Hematopoietic multipotent progenitor cell treated with erythropoietin and hydrocortisone succinate and interleukin-3 and kit ligand, for 8 days (in vitro differentiated cells): ENCODE results near the gene MS4A18.

Source experiments
- DNase-seq: peaks from one replicate; pipeline ENCODE4 v3.0.0-alpha.2; 2015

The MS4A18 gene

GRCh38 chr11:60769273-60769672 lies 44.8 kb downstream of the MS4A18 start:
- no peak for DNase-seq

- no peak for DNase-seq
Measured at GRCh38 chr11:60769811-60770210, 45.3 kb downstream of the MS4A18 start.

GRCh38 chr11:60771146-60771545 lies 46.6 kb downstream of the MS4A18 start:
- no peak for DNase-seq

GRCh38 chr11:60771879-60772525 lies 47.5 kb downstream of the MS4A18 start:
- DNase-seq = no peak

GRCh38 chr11:60772666-60773065 lies 48.1 kb downstream of the MS4A18 start:
- DNase-seq = no peak

GRCh38 chr11:60774726-60775125 lies 50.2 kb downstream of the MS4A18 start:
- no peak for DNase-seq

- peak; percentile 82 for DNase-seq
Measured at GRCh38 chr11:60775420-60775961, 51.0 kb downstream of the MS4A18 start.

GRCh38 chr11:60776167-60776566 lies 51.6 kb downstream of the MS4A18 start:
- no peak for DNase-seq

- DNase-seq = no peak
Measured at GRCh38 chr11:60777106-60777505, 52.6 kb downstream of the MS4A18 start.

- DNase-seq = no peak
Measured at GRCh38 chr11:60777572-60777971, 53.1 kb downstream of the MS4A18 start.

- no peak for DNase-seq
Measured at GRCh38 chr11:60780065-60780464, 55.5 kb downstream of the MS4A18 start.

- no peak for DNase-seq
Measured at GRCh38 chr11:60780774-60781173, 56.3 kb downstream of the MS4A18 start.

- DNase-seq = no peak
Measured at GRCh38 chr11:60781286-60781980, 56.9 kb downstream of the MS4A18 start.

- DNase-seq = no peak
Measured at GRCh38 chr11:60781981-60782316, 57.4 kb downstream of the MS4A18 start.

- DNase-seq = no peak
Measured at GRCh38 chr11:60782393-60783140, 58.0 kb downstream of the MS4A18 start.

- no peak for DNase-seq
Measured at GRCh38 chr11:60783141-60783484, 58.6 kb downstream of the MS4A18 start.

- DNase-seq = no peak
Measured at GRCh38 chr11:60783911-60784310, 59.4 kb downstream of the MS4A18 start.

GRCh38 chr11:60785136-60785535 lies 60.6 kb downstream of the MS4A18 start, which contains the start of gene MS4A10:
Gene MS4A10, plus strand, starts transcription at chr11:60785333. Its CDS starts 5,003 bp downstream, at chr11:60790336.
- no peak for DNase-seq

- DNase-seq = no peak
Measured at GRCh38 chr11:60785806-60786361, 61.4 kb downstream of the MS4A18 start.

GRCh38 chr11:60786811-60787567 lies 62.5 kb downstream of the MS4A18 start:
- DNase-seq = no peak

- DNase-seq = peak; percentile 20
Measured at GRCh38 chr11:60788401-60789125, 64.0 kb downstream of the MS4A18 start.

GRCh38 chr11:60790726-60791125 lies 66.2 kb downstream of the MS4A18 start:
- DNase-seq = no peak
